K562 (cell line): ENCODE measurements around the gene KCNK1. TPM values are rescaled to one million over a fixed set of nuclear protein-coding genes. Genes with fewer than 3 reads are reported as not detected.

ENCODE experiments used
- BHLHE40 ChIP-seq: IDR thresholded peaks from 2 replicates; pipeline ENCODE4 v1.6.1; 2011; ENCODE audit warnings: low read length, improper control_type of control experiment
- C11orf30 ChIP-seq: fragments of 450-650 bp; IDR thresholded peaks from 2 replicates; pipeline ENCODE4 v1.6.1; 2016; ENCODE audit warnings: low read depth, mild to moderate bottlenecking
- ETS2 ChIP-seq: IDR thresholded peaks from 2 replicates; pipeline ENCODE4 v1.6.1; 2016; ENCODE audit warnings: borderline replicate concordance, missing genetic modification characterization, mild to moderate bottlenecking, moderate library complexity, missing compliant biosample characterization; ENCODE audit not compliant: poor library complexity, severe bottlenecking
- EZH2 ChIP-seq: IDR thresholded peaks from 2 replicates; pipeline ENCODE4 v1.6.1; 2012; ENCODE audit warnings: low read depth, mild to moderate bottlenecking, inconsistent platforms, low read length, borderline replicate concordance
- HNRNPH1 ChIP-seq: fragments of 200-400 bp; formaldehyde crosslinking; optimal IDR thresholded peaks from 2 replicates; pipeline ENCODE3; 2017; ENCODE audit warnings: low read depth, mild to moderate bottlenecking, low read length, moderate library complexity
- JUNB ChIP-seq: fragments of 450-650 bp; formaldehyde crosslinking; conservative IDR thresholded peaks from 2 replicates; pipeline ENCODE4 v1.4.0; 2020; ENCODE audit warnings: mild to moderate bottlenecking
- NCOA2 ChIP-seq, 2 experiments: fragments of 450-650 bp; IDR thresholded peaks; 2 replicates each; pipeline ENCODE4 v1.6.1; 2018; ENCODE audit warnings: mild to moderate bottlenecking in 2 of 2, moderate library complexity in 1 of 2; ENCODE audit not compliant: partially characterized antibody in 2 of 2
- NR1H2 ChIP-seq: sonication (generic); formaldehyde crosslinking; IDR thresholded peaks from 2 replicates; pipeline ENCODE4 v1.4.0; 2020; ENCODE audit warnings: mild to moderate bottlenecking, missing genetic modification reagents
- NR4A1 ChIP-seq, 2 experiments: fragments of 250-450 bp in 1 of 2; fragments of 450-650 bp in 1 of 2; sonication (Bioruptor Pico) in 1 of 2; IDR thresholded peaks; 2 replicates each; pipeline versions ENCODE4 v1.4.0 to v1.6.1; 2016 to 2020; ENCODE audit warnings: mild to moderate bottlenecking in 2 of 2, missing compliant biosample characterization in 1 of 2, missing genetic modification characterization in 1 of 2, moderate library complexity in 1 of 2
- SETDB1 ChIP-seq: IDR thresholded peaks from one replicate; pipeline ENCODE4 v1.6.1; 2012; ENCODE audit warnings: low read length, control low read depth, inconsistent platforms
- SNIP1 ChIP-seq: fragments of 450-650 bp; IDR thresholded peaks from 2 replicates; pipeline ENCODE4 v1.7.1; 2017; ENCODE audit warnings: low read depth, mild to moderate bottlenecking
- SRSF9 ChIP-seq: fragments of 200-400 bp; formaldehyde crosslinking; IDR thresholded peaks from 2 replicates; pipeline ENCODE4 v1.6.1; 2017; ENCODE audit warnings: low read depth, low read length, borderline replicate concordance
- ZNF316 ChIP-seq: fragments of 450-650 bp; IDR thresholded peaks from 2 replicates; pipeline ENCODE4 v1.6.1; 2016
- ZNF445 ChIP-seq: fragments of 250-450 bp; sonication (Bioruptor Pico); IDR thresholded peaks from 2 replicates; pipeline ENCODE4 v1.4.0; 2020; ENCODE audit warnings: low read depth, mild to moderate bottlenecking, moderate library complexity
- ZZZ3 ChIP-seq: fragments of 450-650 bp; IDR thresholded peaks from 2 replicates; pipeline ENCODE4 v1.6.1; 2016; ENCODE audit warnings: antibody characterized with exemption, mild to moderate bottlenecking, moderate library complexity
- polyA plus RNA-seq, 8 experiments: library from polyadenylated mRNA; depleted of rRNA in 4 of 8; stranded (reverse) in 5 of 8; unstranded in 3 of 8; fragments of >200 nt; fragmentation: Nextera tagmentation in 2 of 8; fragmentation: Illumina TruSeq in 1 of 8; extraction: Ambion mirVana in 2 of 8; extraction: Trizol in 1 of 8; gene quantifications; 2 replicates each; pipeline versions ENCODE4 v1.2.1 to v1.2.3, GENCODE V29; 2011 to 2014; ENCODE audit warnings: inconsistent platforms in 1 of 8, missing spikeins in 1 of 8
- total RNA-seq, 7 experiments: library from RNA; depleted of rRNA in 6 of 7; stranded (reverse); fragments of >200 nt in 6 of 7; fragmentation: Illumina TruSeq in 2 of 7; extraction: Trizol in 2 of 7; gene quantifications; 2 replicates each; pipeline versions ENCODE4 v1.2.1 to v1.2.3, GENCODE V29; 2011 to 2021; ENCODE audit warnings: low replicate concordance in 1 of 7
- TF ChIP-seq, protein P1 (sequence below): sonication (generic); formaldehyde crosslinking; IDR thresholded peaks from 2 replicates; pipeline ENCODE4 v1.8.0; 2023; ENCODE audit warnings: mild to moderate bottlenecking, missing genetic modification reagents
- TF ChIP-seq, protein P2 (sequence below), 2 experiments: fragments of 450-650 bp in 1 of 2; sonication (generic) in 1 of 2; formaldehyde crosslinking; conservative IDR thresholded peaks; 2 replicates each; pipeline versions ENCODE4 v1.4.0 to v1.8.1; 2020 to 2022; ENCODE audit warnings: mild to moderate bottlenecking in 1 of 2, missing genetic modification reagents in 1 of 2

KCNK1 gene
- total and polyA plus RNA-seq, 9 of the 15 experiments (the other 6 are each of a cell fraction or from before 2014, with no cell fraction given): 3.1 to 22.7 (median 6.0) TPM

GRCh38 chr1:233718057-233718456 is 104.2 kb downstream of the KCNK1 start (continued):
- TF ChIP-seq NR4A1 (CRISPR knock-in tag; IDR thresholded peaks at IDR 0.05) (no peak), NR4A1 (tag; IDR thresholded peaks at IDR 0.05) (no peak), HNRNPH1 (no peak), EZH2 (no peak), C11orf30 (peak; percentile 71), ZNF445 (no peak), SETDB1 (no peak), ZZZ3 (no peak), JUNB (CRISPR knock-in tag) (no peak), NR1H2 (CRISPR knock-in tag) (no peak), ZNF316 (peak; percentile 85), NCOA2 (IDR thresholded peaks at IDR 0.05; ENCODE audit: partially characterized antibody in 2 of 2) (no peak), ETS2 (no peak), BHLHE40 (no peak), SNIP1 (no peak), SRSF9 (no peak)
- TF ChIP-seq, protein P1, sequence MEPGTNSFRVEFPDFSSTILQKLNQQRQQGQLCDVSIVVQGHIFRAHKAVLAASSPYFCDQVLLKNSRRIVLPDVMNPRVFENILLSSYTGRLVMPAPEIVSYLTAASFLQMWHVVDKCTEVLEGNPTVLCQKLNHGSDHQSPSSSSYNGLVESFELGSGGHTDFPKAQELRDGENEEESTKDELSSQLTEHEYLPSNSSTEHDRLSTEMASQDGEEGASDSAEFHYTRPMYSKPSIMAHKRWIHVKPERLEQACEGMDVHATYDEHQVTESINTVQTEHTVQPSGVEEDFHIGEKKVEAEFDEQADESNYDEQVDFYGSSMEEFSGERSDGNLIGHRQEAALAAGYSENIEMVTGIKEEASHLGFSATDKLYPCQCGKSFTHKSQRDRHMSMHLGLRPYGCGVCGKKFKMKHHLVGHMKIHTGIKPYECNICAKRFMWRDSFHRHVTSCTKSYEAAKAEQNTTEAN (CRISPR knock-in tag): no peak
- TF ChIP-seq, protein P2, sequence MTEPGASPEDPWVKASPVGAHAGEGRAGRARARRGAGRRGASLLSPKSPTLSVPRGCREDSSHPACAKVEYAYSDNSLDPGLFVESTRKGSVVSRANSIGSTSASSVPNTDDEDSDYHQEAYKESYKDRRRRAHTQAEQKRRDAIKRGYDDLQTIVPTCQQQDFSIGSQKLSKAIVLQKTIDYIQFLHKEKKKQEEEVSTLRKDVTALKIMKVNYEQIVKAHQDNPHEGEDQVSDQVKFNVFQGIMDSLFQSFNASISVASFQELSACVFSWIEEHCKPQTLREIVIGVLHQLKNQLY (CRISPR knock-in tag; conservative IDR thresholded peaks at IDR 0.05): no peak
